H1 (cell line): Measurements from ENCODE around the gene THADA. TPM values are rescaled to one million over a fixed set of nuclear protein-coding genes. Genes with fewer than 3 reads are reported as not detected.

Source experiments
- BRCA1 ChIP-seq: IDR thresholded peaks from 2 replicates; pipeline ENCODE4 v1.6.1; 2012; ENCODE audit warnings: low read depth, low read length, improper control_type of control experiment
- CREB1 ChIP-seq: IDR thresholded peaks from 2 replicates; pipeline ENCODE4 v1.6.1; 2012; ENCODE audit warnings: inconsistent platforms
- MAFK ChIP-seq: IDR thresholded peaks from 2 replicates; pipeline ENCODE4 v1.6.1; 2012; ENCODE audit warnings: low read depth, mild to moderate bottlenecking, improper control_type of control experiment, low read length
- RBBP5 ChIP-seq: IDR thresholded peaks from 2 replicates; pipeline ENCODE4 v1.7.1; 2012; ENCODE audit warnings: low read depth, mild to moderate bottlenecking, inconsistent platforms, low read length, moderate library complexity, borderline replicate concordance
- SIRT6 ChIP-seq: IDR thresholded peaks from one replicate; pipeline ENCODE4 v1.7.1; 2012; ENCODE audit warnings: low read length, inconsistent platforms
- SRF ChIP-seq: IDR thresholded peaks from 2 replicates; pipeline ENCODE4 v1.6.1; 2011; ENCODE audit warnings: mild to moderate bottlenecking, low read depth, low read length, moderate library complexity
- USF2 ChIP-seq: IDR thresholded peaks from 2 replicates; pipeline ENCODE4 v1.6.1; 2011; ENCODE audit warnings: low read length, improper control_type of control experiment
- ZNF274 ChIP-seq: IDR thresholded peaks from 2 replicates; pipeline ENCODE4 v1.7.0; 2012; ENCODE audit warnings: low read length, borderline replicate concordance; ENCODE audit errors: extremely low read depth
- polyA plus RNA-seq, 7 experiments: library from polyadenylated mRNA; depleted of rRNA in 3 of 7; stranded (reverse) in 5 of 7; unstranded in 2 of 7; fragments of >200 nt in 5 of 7; fragments of 200-250 nt in 2 of 7; gene quantifications; 1 replicate in 5 of 7; 2 replicates in 1 of 7; 4 replicates in 1 of 7; pipeline versions ENCODE4 v1.2.1 to v1.2.3, GENCODE V29; 2011 to 2013; ENCODE audit warnings: missing spikeins in 2 of 7, mixed read lengths in 2 of 7
- total RNA-seq: library from RNA; stranded (reverse); fragmentation: NEBNext Ultra II Directional; extraction: Animal tissue kit (Norgen Biotek cat#: 25700); gene quantifications from 2 replicates; pipeline ENCODE4 v1.2.1, GENCODE V29; 2021

The THADA gene
- total and polyA plus RNA-seq, 2 of the 8 experiments (the other 6 are each of a cell fraction or from before 2014, with no cell fraction given), result 22.4 to 26.8 TPM

- TF ChIP-seq ZNF274, result no peak
- TF ChIP-seq MAFK, result no peak
- no peak for TF ChIP-seq USF2
- no peak for TF ChIP-seq BRCA1
- TF ChIP-seq SRF, result no peak
- TF ChIP-seq CREB1, result no peak
- TF ChIP-seq RBBP5, result no peak
- TF ChIP-seq SIRT6, result no peak
These were observed 181.2 kb downstream of the THADA start (continued) for GRCh38 chr2:43414586-43415135.
